Measurements from ENCODE around the gene NCKAP5. TPM values are rescaled to one million over a fixed set of nuclear protein-coding genes. Genes with fewer than 3 reads are reported as not detected.

The NCKAP5 gene
- total and polyA plus RNA-seq, 7 experiments from 2014 or later = 0.12 TPM; not detected in 6

GRCh38 chr2:132730611-132731010, 837.7 kb downstream of the NCKAP5 start:
- H3K4me3 Mint-ChIP-seq = no peak overlapping the region
- ChIA-PET CTCF (no interaction called here), POLR2A (no interaction called here)
- Histone ChIP-seq H3K9me3 (ENCODE audit: control insufficient read depth in 2 of 3, low read length in 3 of 3) (no peaks in the 10 kb centered on the region), H3K4me3 (ENCODE audit: low read length) (no peak overlapping the region), H3K27me3 (ENCODE audit: control insufficient read depth in 2 of 2, insufficient read depth in 2 of 2, low read length in 2 of 2) (no peaks in the 10 kb centered on the region), H3K4me1 (ENCODE audit: control insufficient read depth in 2 of 2, insufficient read depth in 2 of 2, low read length in 2 of 2) (no peaks in the 10 kb centered on the region), H3K36me3 (ENCODE audit: control insufficient read depth in 2 of 3, insufficient read depth in 3 of 3, low read length in 3 of 3) (no peaks in the 10 kb centered on the region), H3K27ac (ENCODE audit: low read depth, low read length) (no peak overlapping the region)
- peaks cover 0 to 7% (median 3%) of the 10 kb centered on the region in 11 donors for H3K9me3 Mint-ChIP-seq
- no peak for ATAC-seq
- H3K27ac Mint-ChIP-seq = no peak overlapping the region
- no peaks in the 10 kb centered on the region for H3K4me1 Mint-ChIP-seq
- no peaks in the 10 kb centered on the region for H3K36me3 Mint-ChIP-seq
- no peaks in the 10 kb centered on the region for H3K27me3 Mint-ChIP-seq
- no peak for DNase-seq
- intact Hi-C loops (cut with micrococcal nuclease) = no loop called here

- H3K27me3 Mint-ChIP-seq = no peaks in the 10 kb centered on the region
- no peaks in the 10 kb centered on the region for H3K36me3 ChIP-seq (ENCODE audit: control insufficient read depth in 2 of 3, insufficient read depth in 3 of 3, low read length in 3 of 3)
- POLR2A ChIA-PET = no interaction called here
- CTCF ChIA-PET = no interaction called here
- no peak for ATAC-seq
- no peaks in the 10 kb centered on the region for H3K4me1 ChIP-seq (ENCODE audit: control insufficient read depth in 2 of 2, insufficient read depth in 2 of 2, low read length in 2 of 2)
- H3K36me3 Mint-ChIP-seq = no peaks in the 10 kb centered on the region
- no peaks in the 10 kb centered on the region for H3K9me3 ChIP-seq (ENCODE audit: control insufficient read depth in 2 of 3, low read length in 3 of 3)
- no peak overlapping the region for H3K4me3 ChIP-seq (ENCODE audit: low read length)
- no peak overlapping the region for H3K27ac Mint-ChIP-seq
- no peak overlapping the region for H3K27ac ChIP-seq (ENCODE audit: low read depth, low read length)
- intact Hi-C loops (cut with micrococcal nuclease) = no loop called here
- no peak overlapping the region for H3K4me3 Mint-ChIP-seq
- no peaks in the 10 kb centered on the region for H3K4me1 Mint-ChIP-seq
- H3K27me3 ChIP-seq (ENCODE audit: control insufficient read depth in 2 of 2, insufficient read depth in 2 of 2, low read length in 2 of 2) = no peaks in the 10 kb centered on the region
- DNase-seq = no peak
- peaks cover 0 to 7% (median 0%) of the 10 kb centered on the region in 11 donors for H3K9me3 Mint-ChIP-seq
These were observed 838.7 kb downstream of the NCKAP5 start for GRCh38 chr2:132729522-132729921.

- ChIA-PET CTCF (no interaction called here), POLR2A (no interaction called here)
- Histone ChIP-seq H3K36me3 (ENCODE audit: control insufficient read depth in 2 of 3, insufficient read depth in 3 of 3, low read length in 3 of 3) (no peaks in the 10 kb centered on the region), H3K9me3 (ENCODE audit: control insufficient read depth in 2 of 3, low read length in 3 of 3) (no peaks in the 10 kb centered on the region), H3K27ac (ENCODE audit: low read depth, low read length) (no peak overlapping the region), H3K4me1 (ENCODE audit: control insufficient read depth in 2 of 2, insufficient read depth in 2 of 2, low read length in 2 of 2) (no peaks in the 10 kb centered on the region), H3K4me3 (ENCODE audit: low read length) (no peak overlapping the region), H3K27me3 (ENCODE audit: control insufficient read depth in 2 of 2, insufficient read depth in 2 of 2, low read length in 2 of 2) (no peaks in the 10 kb centered on the region)
- peaks cover 0 to 9% (median 0%) of the 10 kb centered on the region in 11 donors for H3K9me3 Mint-ChIP-seq
- ATAC-seq (no peak), DNase-seq (no peak)
- H3K27me3 Mint-ChIP-seq = no peaks in the 10 kb centered on the region
- H3K4me1 Mint-ChIP-seq = no peaks in the 10 kb centered on the region
- no peak overlapping the region for H3K27ac Mint-ChIP-seq
- H3K4me3 Mint-ChIP-seq = no peak overlapping the region
- peaks cover 0 to 5% (median 0%) of the 10 kb centered on the region in 5 donors for H3K36me3 Mint-ChIP-seq
- intact Hi-C loops (cut with micrococcal nuclease) = no loop called here
These were observed 842.1 kb downstream of the NCKAP5 start for GRCh38 chr2:132726155-132726554.

- POLR2A ChIA-PET = no interaction called here
These were observed 842.5 kb downstream of the NCKAP5 start for GRCh38 chr2:132725748-132726147.

GRCh38 chr2:132725148-132725547, 843.1 kb downstream of the NCKAP5 start:
- ChIA-PET POLR2A (no interaction called here), CTCF (no interaction called here)
- no peak overlapping the region for H3K27ac Mint-ChIP-seq
- H3K27me3 Mint-ChIP-seq = no peaks in the 10 kb centered on the region
- Histone ChIP-seq H3K4me3 (ENCODE audit: low read length) (no peak overlapping the region), H3K4me1 (ENCODE audit: control insufficient read depth in 2 of 2, insufficient read depth in 2 of 2, low read length in 2 of 2) (no peaks in the 10 kb centered on the region), H3K36me3 (ENCODE audit: control insufficient read depth in 2 of 3, insufficient read depth in 3 of 3, low read length in 3 of 3) (no peaks in the 10 kb centered on the region), H3K9me3 (ENCODE audit: control insufficient read depth in 2 of 3, low read length in 3 of 3) (no peaks in the 10 kb centered on the region), H3K27ac (ENCODE audit: low read depth, low read length) (no peak overlapping the region), H3K27me3 (ENCODE audit: control insufficient read depth in 2 of 2, insufficient read depth in 2 of 2, low read length in 2 of 2) (no peaks in the 10 kb centered on the region)
- DNase-seq = no peak
- H3K36me3 Mint-ChIP-seq = peaks cover 0 to 5% (median 0%) of the 10 kb centered on the region in 5 donors
- H3K9me3 Mint-ChIP-seq = peaks cover 0 to 9% (median 0%) of the 10 kb centered on the region in 11 donors
- no peak for ATAC-seq
- intact Hi-C loops (cut with micrococcal nuclease) = no loop called here
- no peaks in the 10 kb centered on the region for H3K4me1 Mint-ChIP-seq
- no peak overlapping the region for H3K4me3 Mint-ChIP-seq

More at GRCh38 chr2:132725748-132726147, 842.5 kb downstream of the NCKAP5 start:
- Histone ChIP-seq H3K4me3 (ENCODE audit: low read length) (no peak overlapping the region), H3K27ac (ENCODE audit: low read depth, low read length) (no peak overlapping the region), H3K36me3 (ENCODE audit: control insufficient read depth in 2 of 3, insufficient read depth in 3 of 3, low read length in 3 of 3) (no peaks in the 10 kb centered on the region), H3K27me3 (ENCODE audit: control insufficient read depth in 2 of 2, insufficient read depth in 2 of 2, low read length in 2 of 2) (no peaks in the 10 kb centered on the region), H3K9me3 (ENCODE audit: control insufficient read depth in 2 of 3, low read length in 3 of 3) (no peaks in the 10 kb centered on the region), H3K4me1 (ENCODE audit: control insufficient read depth in 2 of 2, insufficient read depth in 2 of 2, low read length in 2 of 2) (no peaks in the 10 kb centered on the region)
- Mint-ChIP-seq H3K4me1 (no peaks in the 10 kb centered on the region), H3K27me3 (no peaks in the 10 kb centered on the region), H3K9me3 (peaks cover 0 to 9% (median 0%) of the 10 kb centered on the region in 11 donors), H3K27ac (no peak overlapping the region), H3K4me3 (no peak overlapping the region), H3K36me3 (peaks cover 0 to 5% (median 0%) of the 10 kb centered on the region in 5 donors)
- CTCF ChIA-PET = no interaction called here
- DNase-seq (no peak), ATAC-seq (no peak)
- intact Hi-C loops (cut with micrococcal nuclease) = no loop called here

- ChIA-PET POLR2A (no interaction called here), CTCF (no interaction called here)
- Histone ChIP-seq H3K27ac (ENCODE audit: low read depth, low read length) (no peak overlapping the region), H3K27me3 (ENCODE audit: control insufficient read depth in 2 of 2, insufficient read depth in 2 of 2, low read length in 2 of 2) (no peaks in the 10 kb centered on the region), H3K4me3 (ENCODE audit: low read length) (no peak overlapping the region), H3K36me3 (ENCODE audit: control insufficient read depth in 2 of 3, insufficient read depth in 3 of 3, low read length in 3 of 3) (no peaks in the 10 kb centered on the region), H3K9me3 (ENCODE audit: control insufficient read depth in 2 of 3, low read length in 3 of 3) (no peaks in the 10 kb centered on the region), H3K4me1 (ENCODE audit: control insufficient read depth in 2 of 2, insufficient read depth in 2 of 2, low read length in 2 of 2) (no peaks in the 10 kb centered on the region)
- intact Hi-C loops (cut with micrococcal nuclease) = no loop called here
- Mint-ChIP-seq H3K4me1 (no peaks in the 10 kb centered on the region), H3K9me3 (peaks cover 0 to 13% (median 5%) of the 10 kb centered on the region in 11 donors), H3K36me3 (peaks cover 0 to 5% (median 0%) of the 10 kb centered on the region in 5 donors), H3K27me3 (no peaks in the 10 kb centered on the region), H3K4me3 (no peak overlapping the region), H3K27ac (no peak overlapping the region)
- no peak for ATAC-seq
- no peak for DNase-seq
These were observed 846.3 kb downstream of the NCKAP5 start for GRCh38 chr2:132721938-132722337.

- H3K9me3 ChIP-seq (ENCODE audit: control insufficient read depth in 2 of 3, low read length in 3 of 3) = no peaks in the 10 kb centered on the region
- H3K36me3 ChIP-seq (ENCODE audit: control insufficient read depth in 2 of 3, insufficient read depth in 3 of 3, low read length in 3 of 3) = no peaks in the 10 kb centered on the region
- Mint-ChIP-seq H3K4me1 (no peaks in the 10 kb centered on the region), H3K9me3 (peaks cover 0 to 13% (median 2%) of the 10 kb centered on the region in 11 donors), H3K4me3 (no peak overlapping the region), H3K27ac (no peak overlapping the region), H3K36me3 (peaks cover 0 to 5% (median 0%) of the 10 kb centered on the region in 5 donors), H3K27me3 (no peaks in the 10 kb centered on the region)
- H3K4me3 ChIP-seq (ENCODE audit: low read length) = no peak overlapping the region
- DNase-seq (no peak), ATAC-seq (no peak)
- H3K27me3 ChIP-seq (ENCODE audit: control insufficient read depth in 2 of 2, insufficient read depth in 2 of 2, low read length in 2 of 2) = no peaks in the 10 kb centered on the region
- ChIA-PET POLR2A (no interaction called here), CTCF (no interaction called here)
- no peak overlapping the region for H3K27ac ChIP-seq (ENCODE audit: low read depth, low read length)
- H3K4me1 ChIP-seq (ENCODE audit: control insufficient read depth in 2 of 2, insufficient read depth in 2 of 2, low read length in 2 of 2) = no peaks in the 10 kb centered on the region
- intact Hi-C loops (cut with micrococcal nuclease) = no loop called here
These were observed 847.9 kb downstream of the NCKAP5 start for GRCh38 chr2:132720393-132720792.

All from naive thymus-derived CD4-positive, alpha-beta T cell (primary cell).